ENCODE measurements around the gene CSGALNACT2.

DNA sequence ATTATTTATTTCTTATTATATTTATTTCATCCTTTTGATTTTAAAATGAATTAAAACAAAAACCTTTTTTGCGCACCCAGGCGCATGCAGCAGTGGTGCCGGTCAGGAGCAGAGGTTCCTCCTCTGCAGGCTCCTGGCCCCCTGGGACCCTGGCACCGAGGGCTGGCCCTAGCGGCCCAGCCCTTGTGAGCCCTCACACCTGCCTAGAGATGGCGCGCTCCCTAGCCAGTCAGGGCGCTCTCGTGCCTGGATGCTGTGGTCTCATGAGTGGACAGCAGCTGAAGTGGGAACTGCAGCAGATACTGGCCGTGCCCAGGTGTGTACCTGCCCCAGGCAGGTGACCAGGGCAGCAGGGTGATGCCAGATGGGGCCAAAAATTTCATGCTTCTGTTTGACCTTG, 47.6 kb upstream of the CSGALNACT2 start:
- TF ChIP-seq, protein P1, sequence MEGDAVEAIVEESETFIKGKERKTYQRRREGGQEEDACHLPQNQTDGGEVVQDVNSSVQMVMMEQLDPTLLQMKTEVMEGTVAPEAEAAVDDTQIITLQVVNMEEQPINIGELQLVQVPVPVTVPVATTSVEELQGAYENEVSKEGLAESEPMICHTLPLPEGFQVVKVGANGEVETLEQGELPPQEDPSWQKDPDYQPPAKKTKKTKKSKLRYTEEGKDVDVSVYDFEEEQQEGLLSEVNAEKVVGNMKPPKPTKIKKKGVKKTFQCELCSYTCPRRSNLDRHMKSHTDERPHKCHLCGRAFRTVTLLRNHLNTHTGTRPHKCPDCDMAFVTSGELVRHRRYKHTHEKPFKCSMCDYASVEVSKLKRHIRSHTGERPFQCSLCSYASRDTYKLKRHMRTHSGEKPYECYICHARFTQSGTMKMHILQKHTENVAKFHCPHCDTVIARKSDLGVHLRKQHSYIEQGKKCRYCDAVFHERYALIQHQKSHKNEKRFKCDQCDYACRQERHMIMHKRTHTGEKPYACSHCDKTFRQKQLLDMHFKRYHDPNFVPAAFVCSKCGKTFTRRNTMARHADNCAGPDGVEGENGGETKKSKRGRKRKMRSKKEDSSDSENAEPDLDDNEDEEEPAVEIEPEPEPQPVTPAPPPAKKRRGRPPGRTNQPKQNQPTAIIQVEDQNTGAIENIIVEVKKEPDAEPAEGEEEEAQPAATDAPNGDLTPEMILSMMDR (IDR thresholded peaks at IDR 0.05): no peak
- no peak for TF ChIP-seq POLR2A (IDR thresholded peaks at IDR 0.05)

Measured in thyroid gland (tissue), 4 donors.